ENCODE data around the gene SOX8. TPM values are rescaled to one million over a fixed set of nuclear protein-coding genes. Genes with fewer than 3 reads are reported as not detected.

Gene SOX8
- total and polyA plus RNA-seq, 2 donors (not counting 1 experiment from before 2014, with no cell fraction given): 0.03 TPM; not detected in 1

DNA sequence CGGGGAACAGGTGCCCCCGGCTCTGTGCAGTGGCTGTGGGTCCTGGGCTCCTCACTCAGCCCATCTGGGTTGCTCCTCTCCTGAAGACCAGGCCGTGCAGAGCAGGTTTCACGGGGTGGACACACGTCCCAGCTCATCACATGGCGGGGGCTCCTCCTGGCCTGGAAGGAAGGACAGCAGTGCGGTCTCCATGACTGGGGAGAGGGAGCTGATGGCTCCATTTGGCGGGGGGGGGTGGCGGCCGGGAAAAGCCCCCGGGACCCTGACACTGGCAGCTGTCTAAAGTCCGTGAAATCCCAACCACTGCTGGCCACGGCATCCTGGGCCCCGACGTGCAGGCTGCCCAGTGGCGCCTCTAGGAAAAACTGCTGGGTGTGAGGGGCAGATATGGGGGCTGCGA lies 19.0 kb downstream of the SOX8 start:
- no peaks in the 10 kb centered on the region for H3K79me2 ChIP-seq (ENCODE audit: control insufficient read depth, insufficient read depth, low read length)
- no peaks in the 10 kb centered on the region for H3K4me1 ChIP-seq (ENCODE audit: control insufficient read depth, extremely low read depth, insufficient read depth, low read length)
- no peaks in the 10 kb centered on the region for H3K27me3 ChIP-seq (ENCODE audit: control insufficient read depth, insufficient read depth, low read length)
- H2AFZ ChIP-seq (ENCODE audit: low read length): no peak overlapping the region
- H4K20me1 ChIP-seq (ENCODE audit: control insufficient read depth, extremely low read depth, insufficient read depth, low read length): no peaks in the 10 kb centered on the region
- TF ChIP-seq, protein P1, sequence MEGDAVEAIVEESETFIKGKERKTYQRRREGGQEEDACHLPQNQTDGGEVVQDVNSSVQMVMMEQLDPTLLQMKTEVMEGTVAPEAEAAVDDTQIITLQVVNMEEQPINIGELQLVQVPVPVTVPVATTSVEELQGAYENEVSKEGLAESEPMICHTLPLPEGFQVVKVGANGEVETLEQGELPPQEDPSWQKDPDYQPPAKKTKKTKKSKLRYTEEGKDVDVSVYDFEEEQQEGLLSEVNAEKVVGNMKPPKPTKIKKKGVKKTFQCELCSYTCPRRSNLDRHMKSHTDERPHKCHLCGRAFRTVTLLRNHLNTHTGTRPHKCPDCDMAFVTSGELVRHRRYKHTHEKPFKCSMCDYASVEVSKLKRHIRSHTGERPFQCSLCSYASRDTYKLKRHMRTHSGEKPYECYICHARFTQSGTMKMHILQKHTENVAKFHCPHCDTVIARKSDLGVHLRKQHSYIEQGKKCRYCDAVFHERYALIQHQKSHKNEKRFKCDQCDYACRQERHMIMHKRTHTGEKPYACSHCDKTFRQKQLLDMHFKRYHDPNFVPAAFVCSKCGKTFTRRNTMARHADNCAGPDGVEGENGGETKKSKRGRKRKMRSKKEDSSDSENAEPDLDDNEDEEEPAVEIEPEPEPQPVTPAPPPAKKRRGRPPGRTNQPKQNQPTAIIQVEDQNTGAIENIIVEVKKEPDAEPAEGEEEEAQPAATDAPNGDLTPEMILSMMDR (conservative IDR thresholded peaks at IDR 0.05 in 1 of 2, IDR thresholded peaks at IDR 0.05 in 1 of 2; ENCODE audit: low read depth in 1 of 2, low read length in 2 of 2): no peak
- no peak for TF ChIP-seq EZH2 (IDR thresholded peaks at IDR 0.05; ENCODE audit: low read length, missing control alignments)
- no peak overlapping the region for H3K4me2 ChIP-seq (ENCODE audit: extremely low read depth, insufficient read depth, low read length)
- no peak overlapping the region for H3K27ac ChIP-seq (ENCODE audit: insufficient read depth, low read length)
- H3K9ac ChIP-seq (ENCODE audit: insufficient read depth, low read length): no peak overlapping the region
- no peaks in the 10 kb centered on the region for H3K9me3 ChIP-seq (ENCODE audit: control insufficient read depth, insufficient read depth, low read depth, low read length)
- H3K4me3 ChIP-seq (replicated peaks in 1 of 4; ENCODE audit: control extremely low read depth in 1 of 4, insufficient read depth in 1 of 4, low read depth in 3 of 4, low read length in 4 of 4): no peak overlapping the region
- H3K36me3 ChIP-seq (ENCODE audit: control insufficient read depth, insufficient read depth, low read length): no peaks in the 10 kb centered on the region
- DNase-seq (ENCODE audit: low read depth in 2 of 2): no peak

DNA sequence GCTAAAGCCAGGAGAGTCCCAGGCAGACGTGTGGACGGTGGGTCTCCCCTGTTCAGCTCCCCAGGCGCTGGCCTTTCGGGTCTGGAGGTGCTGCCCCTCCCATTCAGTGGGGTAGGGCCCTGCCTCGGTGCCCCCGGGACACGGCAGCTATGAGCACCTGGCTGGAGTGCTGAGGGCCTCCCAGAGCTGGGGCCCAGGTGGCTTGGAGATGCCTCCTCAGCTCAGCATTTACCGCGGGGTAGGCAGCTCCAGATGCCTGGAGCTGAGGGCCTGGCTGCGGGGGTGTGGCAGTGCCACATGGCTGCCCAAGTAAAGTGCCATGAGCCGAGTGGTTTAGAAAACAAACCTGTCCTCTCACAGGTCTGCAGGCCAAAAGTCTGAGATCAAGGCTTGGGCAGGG lies 19.5 kb downstream of the SOX8 start:
- H3K36me3 ChIP-seq (ENCODE audit: control insufficient read depth, insufficient read depth, low read length): no peaks in the 10 kb centered on the region
- no peak for TF ChIP-seq EZH2 (IDR thresholded peaks at IDR 0.05; ENCODE audit: low read length, missing control alignments)
- TF ChIP-seq, protein P1 (conservative IDR thresholded peaks at IDR 0.05 in 1 of 2, IDR thresholded peaks at IDR 0.05 in 1 of 2; ENCODE audit: low read depth in 1 of 2, low read length in 2 of 2): no peak
- no peaks in the 10 kb centered on the region for H3K27me3 ChIP-seq (ENCODE audit: control insufficient read depth, insufficient read depth, low read length)
- H4K20me1 ChIP-seq (ENCODE audit: control insufficient read depth, extremely low read depth, insufficient read depth, low read length): no peaks in the 10 kb centered on the region
- H3K9ac ChIP-seq (ENCODE audit: insufficient read depth, low read length): no peak overlapping the region
- no peaks in the 10 kb centered on the region for H3K9me3 ChIP-seq (ENCODE audit: control insufficient read depth, insufficient read depth, low read depth, low read length)
- DNase-seq (ENCODE audit: low read depth in 2 of 2): no peak
- no peak overlapping the region for H2AFZ ChIP-seq (ENCODE audit: low read length)
- no peaks in the 10 kb centered on the region for H3K79me2 ChIP-seq (ENCODE audit: control insufficient read depth, insufficient read depth, low read length)
- no peak overlapping the region for H3K27ac ChIP-seq (ENCODE audit: insufficient read depth, low read length)
- no peak overlapping the region for H3K4me3 ChIP-seq (replicated peaks in 1 of 4; ENCODE audit: control extremely low read depth in 1 of 4, insufficient read depth in 1 of 4, low read depth in 3 of 4, low read length in 4 of 4)
- H3K4me2 ChIP-seq (ENCODE audit: extremely low read depth, insufficient read depth, low read length): no peak overlapping the region
- H3K4me1 ChIP-seq (ENCODE audit: control insufficient read depth, extremely low read depth, insufficient read depth, low read length): no peaks in the 10 kb centered on the region

DNA sequence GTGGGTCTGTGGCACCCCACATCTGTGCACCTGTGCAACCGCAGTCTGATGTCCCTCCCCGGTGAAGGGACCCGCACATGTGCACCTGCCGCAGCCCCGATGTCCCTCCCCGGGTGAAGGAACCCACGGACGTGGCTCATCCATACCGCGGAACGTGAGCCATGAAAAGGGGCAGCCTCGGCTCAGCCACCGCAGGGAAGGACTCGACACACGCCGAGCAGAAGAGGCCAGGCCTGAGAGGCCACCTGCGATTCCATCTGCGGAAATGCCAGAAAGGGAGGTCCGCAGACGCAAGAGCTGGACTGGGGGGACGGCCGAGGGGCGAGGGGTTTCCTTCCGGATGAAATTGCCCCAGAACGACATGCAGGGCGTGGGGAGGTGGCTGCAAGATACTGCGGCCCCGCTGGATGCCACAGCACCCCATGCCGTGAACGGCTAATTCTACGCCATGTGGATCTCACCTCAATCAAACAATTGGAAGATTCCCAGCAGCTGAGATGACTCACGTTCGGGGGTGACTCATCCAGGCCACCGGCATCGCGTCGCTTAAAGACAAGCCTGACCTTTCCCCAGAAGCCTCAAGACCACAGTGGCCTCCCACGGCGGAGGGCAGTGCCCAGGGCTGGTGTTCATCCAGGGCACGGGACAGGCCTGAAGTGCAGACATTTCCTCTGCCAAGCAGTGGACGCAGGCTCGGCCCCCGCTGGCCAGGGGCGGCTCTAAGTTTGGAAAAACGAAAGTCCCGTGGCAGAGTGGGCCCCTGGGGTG lies 21.0 kb downstream of the SOX8 start:
- peak; percentile 75 to 89 for DNase-seq (ENCODE audit: low read depth in 2 of 2)
- Histone ChIP-seq H3K36me3 (ENCODE audit: control insufficient read depth, insufficient read depth, low read length) (no peaks in the 10 kb centered on the region), H4K20me1 (ENCODE audit: control insufficient read depth, extremely low read depth, insufficient read depth, low read length) (no peaks in the 10 kb centered on the region), H3K4me3 (replicated peaks in 1 of 4; ENCODE audit: control extremely low read depth in 1 of 4, insufficient read depth in 1 of 4, low read depth in 3 of 4, low read length in 4 of 4) (no peak overlapping the region), H3K4me2 (ENCODE audit: extremely low read depth, insufficient read depth, low read length) (peak overlapping the region; percentile 1), H3K4me1 (ENCODE audit: control insufficient read depth, extremely low read depth, insufficient read depth, low read length) (no peaks in the 10 kb centered on the region), H3K27me3 (ENCODE audit: control insufficient read depth, insufficient read depth, low read length) (no peaks in the 10 kb centered on the region), H3K79me2 (ENCODE audit: control insufficient read depth, insufficient read depth, low read length) (no peaks in the 10 kb centered on the region), H3K27ac (ENCODE audit: insufficient read depth, low read length) (no peak overlapping the region), H3K9me3 (ENCODE audit: control insufficient read depth, insufficient read depth, low read depth, low read length) (no peaks in the 10 kb centered on the region), H2AFZ (ENCODE audit: low read length) (no peak overlapping the region), H3K9ac (ENCODE audit: insufficient read depth, low read length) (no peak overlapping the region)
- TF ChIP-seq, protein P1 (conservative IDR thresholded peaks at IDR 0.05 in 1 of 2, IDR thresholded peaks at IDR 0.05 in 1 of 2; ENCODE audit: low read depth in 1 of 2, low read length in 2 of 2): no peak
- TF ChIP-seq EZH2 (IDR thresholded peaks at IDR 0.05; ENCODE audit: low read length, missing control alignments): no peak

All from fibroblast of lung (primary cell).